Muscle of arm (tissue), 14 donors: ENCODE results near the gene PITX3. TPM values are rescaled to one million over a fixed set of nuclear protein-coding genes. Genes with fewer than 3 reads are reported as not detected.

Source experiments
- DNase-seq: peaks from one replicate; pipeline ENCODE4 v3.0.0-alpha.2; 2013
- long read RNA-seq, 11 donors: transcript quantifications; one replicate each; lab custom pipeline, GENCODE V29; 2026
- polyA plus RNA-seq, 12 donors: library from polyadenylated mRNA; unstranded; fragments of 120-200 nt; gene quantifications; one replicate each; pipeline ENCODE4 v1.2.1, GENCODE V29; 2013; ENCODE audit not compliant: insufficient read length in 12 of 12

The PITX3 gene
- 10 to 100 TPM in 8 of 12 donors, 1 to 10 TPM in 3, not detected in 1; 7.0 to 26.2 (median 12.8) TPM for polyA plus RNA-seq
- long read RNA-seq, donor 1, result 0 reads
- long read RNA-seq, donor 2, transcript PITX3-201 (4 exons, 1,391 nt), result major isoform, 22 of 27 reads
- long read RNA-seq, donor 2, partial matches to known transcripts, result 0 of 27 reads
- long read RNA-seq, donor 2, other reads (novel, unspliced or antisense), result 5 of 27 reads
- long read RNA-seq, donor 3, partial matches to known transcripts, result 0 of 3 reads
- long read RNA-seq, donor 3, other reads (novel, unspliced or antisense), result 0 of 3 reads
- long read RNA-seq, donor 4, transcript PITX3-201 (4 exons, 1,391 nt), result major isoform, 7 of 7 reads
- long read RNA-seq, donor 4, partial matches to known transcripts, result 0 of 7 reads
- long read RNA-seq, donor 4, other reads (novel, unspliced or antisense), result 0 of 7 reads
- long read RNA-seq, donor 5, result 0 reads
- long read RNA-seq, donor 6, transcript PITX3-201 (4 exons, 1,391 nt), result major isoform, 5 of 5 reads
- long read RNA-seq, donor 6, partial matches to known transcripts, result 0 of 5 reads
- long read RNA-seq, donor 6, other reads (novel, unspliced or antisense), result 0 of 5 reads
- long read RNA-seq, donor 7, partial matches to known transcripts, result 0 of 4 reads
- long read RNA-seq, donor 7, other reads (novel, unspliced or antisense), result 0 of 4 reads
- long read RNA-seq, donor 8, transcript PITX3-201 (4 exons, 1,391 nt), result major isoform, 13 of 13 reads
- long read RNA-seq, donor 8, partial matches to known transcripts, result 0 of 13 reads
- long read RNA-seq, donor 8, other reads (novel, unspliced or antisense), result 0 of 13 reads
- long read RNA-seq, donor 9, partial matches to known transcripts, result 0 of 4 reads
- long read RNA-seq, donor 9, other reads (novel, unspliced or antisense), result 0 of 4 reads
- long read RNA-seq, donor 10, transcript PITX3-201 (4 exons, 1,391 nt), result major isoform, 11 of 11 reads
- long read RNA-seq, donor 10, partial matches to known transcripts, result 0 of 11 reads
- long read RNA-seq, donor 10, other reads (novel, unspliced or antisense), result 0 of 11 reads
- long read RNA-seq, donor 11, transcript PITX3-201 (4 exons, 1,391 nt), result major isoform, 16 of 16 reads
- long read RNA-seq, donor 11, partial matches to known transcripts, result 0 of 16 reads
- long read RNA-seq, donor 11, other reads (novel, unspliced or antisense), result 0 of 16 reads

DNA sequence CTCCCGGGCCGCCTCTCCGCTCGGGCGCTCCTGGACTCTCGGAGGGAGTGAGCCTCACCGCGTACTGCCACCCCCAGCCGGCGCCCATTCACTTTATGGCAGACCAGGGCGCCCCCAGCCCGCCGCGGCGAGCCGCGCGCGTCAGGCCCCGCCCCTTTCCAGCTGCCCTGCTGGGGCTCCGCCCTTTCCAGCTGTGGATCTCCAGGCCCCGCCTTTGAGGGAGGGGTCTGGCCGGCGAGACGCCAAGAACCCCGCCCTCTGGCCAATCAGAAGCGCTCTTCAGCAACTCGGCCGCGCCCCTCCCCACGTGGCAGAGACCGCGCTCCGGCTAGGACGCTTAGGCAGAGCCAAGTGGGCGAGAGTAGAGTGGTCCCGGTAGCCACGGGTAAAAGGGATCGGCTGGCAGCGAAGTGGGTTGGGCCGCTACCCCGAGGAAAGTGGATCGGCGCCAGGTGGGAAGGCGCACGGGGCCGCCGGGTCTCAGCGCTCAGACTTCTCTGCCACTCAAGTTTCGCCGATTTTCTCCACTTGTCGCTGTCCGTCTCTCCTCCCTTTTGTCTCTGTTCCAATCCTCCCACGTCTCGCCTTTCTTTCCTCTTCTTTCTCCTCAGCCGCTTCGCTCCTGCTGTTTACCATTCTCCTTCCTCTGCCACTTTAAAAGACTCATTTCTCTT is at the start of gene PITX3:
TSS of gene PITX3 (minus strand) at position 69 of the 674 bp plus-strand sequence. CDS start 9,432 bp downstream, outside the sequence.
- peak; percentile 98 for DNase-seq

- DNase-seq, result no peak
Measured at GRCh38 chr10:102289840-102290239, 48.5 kb upstream of the PITX3 start.

- no peak for DNase-seq
Measured at GRCh38 chr10:102289356-102289755, 48.0 kb upstream of the PITX3 start.

GRCh38 chr10:102287991-102288390 is 46.7 kb upstream of the PITX3 start:
- no peak for DNase-seq

GRCh38 chr10:102287538-102287937 is 46.2 kb upstream of the PITX3 start:
- DNase-seq, result no peak

DNA sequence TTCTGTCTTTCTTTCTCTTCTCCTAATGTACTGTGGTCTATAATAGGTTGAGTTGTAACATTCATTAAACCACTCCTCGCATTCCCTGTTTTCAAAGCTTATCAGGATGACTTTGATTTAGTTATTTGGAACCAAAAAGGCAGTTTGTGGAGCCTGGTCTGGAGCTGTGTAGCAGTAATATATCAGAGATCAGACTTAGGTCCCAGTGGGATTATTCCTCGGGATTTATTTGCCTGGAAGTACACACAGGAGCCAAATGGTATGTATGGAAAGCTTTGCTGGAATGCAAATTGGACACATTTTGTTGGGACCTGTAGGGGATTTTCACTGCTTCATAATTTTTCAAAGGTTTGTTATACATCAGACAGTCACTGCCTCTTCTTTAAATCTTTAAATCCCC is 44.9 kb upstream of the PITX3 start:
- DNase-seq, result no peak

GRCh38 chr10:102285133-102285532 is 43.8 kb upstream of the PITX3 start:
- no peak for DNase-seq

DNA sequence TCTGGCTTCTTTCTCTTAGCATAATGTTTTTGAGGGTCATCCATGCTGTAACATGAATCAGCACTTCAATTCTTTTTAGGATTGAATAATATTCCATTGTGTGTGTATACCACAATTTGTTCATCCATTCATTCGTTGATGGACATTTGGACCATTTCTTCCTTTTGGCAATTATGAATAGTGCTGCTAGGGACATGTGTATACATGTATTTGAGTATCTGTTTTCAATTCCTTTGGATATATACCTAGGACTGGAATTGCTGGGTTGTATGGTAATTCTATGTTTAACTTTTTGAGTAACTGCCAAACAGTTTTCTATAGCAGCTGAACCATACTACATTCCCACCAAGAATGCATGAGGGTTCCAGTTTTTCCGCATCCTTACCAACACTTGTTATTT is 43.2 kb upstream of the PITX3 start:
- no peak for DNase-seq

DNA sequence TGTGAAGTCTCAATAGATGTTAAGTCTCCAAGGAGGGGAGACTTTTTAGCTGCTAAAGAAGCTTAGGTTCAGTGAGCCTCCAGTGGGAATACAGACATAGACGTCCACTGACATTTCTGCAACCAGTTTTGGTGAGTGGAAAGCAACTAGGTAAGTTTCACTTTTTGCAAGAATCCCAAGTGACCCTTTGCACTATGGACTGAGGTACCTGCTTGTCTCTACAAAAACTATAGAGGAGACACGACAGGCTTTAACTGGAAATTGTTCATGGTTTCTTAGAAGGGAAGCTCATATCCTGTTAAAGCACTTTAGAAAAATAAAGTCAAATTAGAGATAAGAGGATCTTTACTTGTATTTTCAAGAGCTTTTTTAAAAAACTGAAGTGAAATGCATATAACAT is 42.6 kb upstream of the PITX3 start:
- no peak for DNase-seq

GRCh38 chr10:102283488-102283887 is 42.2 kb upstream of the PITX3 start:
- no peak for DNase-seq

GRCh38 chr10:102281102-102281487 is 39.8 kb upstream of the PITX3 start:
- no peak for DNase-seq

DNA sequence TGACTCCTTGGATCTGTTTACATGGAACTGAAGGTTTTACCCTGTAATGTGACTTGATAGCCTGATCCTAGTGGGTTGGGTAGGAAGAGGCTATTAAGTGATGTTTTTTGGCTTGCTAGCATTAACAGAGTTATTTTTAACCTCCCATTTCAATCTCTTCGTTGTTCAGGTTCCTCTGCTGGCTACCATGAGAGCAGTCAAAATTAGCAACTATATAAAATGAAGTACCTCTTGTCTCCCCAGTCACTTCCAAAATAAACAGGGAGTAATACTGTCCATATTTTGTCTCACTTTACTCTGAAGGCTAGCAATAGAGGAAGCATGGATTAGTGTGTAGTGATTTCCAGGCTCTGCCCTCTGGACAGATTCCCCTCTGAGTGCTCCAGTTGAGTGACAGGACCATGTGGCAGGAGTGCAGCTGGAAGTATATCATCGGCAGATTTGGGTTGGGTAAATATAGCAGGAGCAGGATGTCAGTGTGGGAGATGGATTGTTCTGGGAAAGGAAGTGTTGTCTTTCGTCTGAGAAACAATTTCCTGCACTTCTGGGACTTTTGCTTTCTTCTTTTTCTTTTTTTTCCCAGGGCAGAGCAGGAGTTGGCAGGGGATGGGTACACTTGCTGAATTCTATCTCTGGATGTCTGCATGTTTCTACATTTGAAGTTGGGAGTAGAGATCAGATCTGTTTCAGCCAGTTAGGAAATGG is 39.2 kb upstream of the PITX3 start:
- DNase-seq, result peak; percentile 65

GRCh38 chr10:102279104-102279503 is 37.8 kb upstream of the PITX3 start:
- no peak for DNase-seq

DNA sequence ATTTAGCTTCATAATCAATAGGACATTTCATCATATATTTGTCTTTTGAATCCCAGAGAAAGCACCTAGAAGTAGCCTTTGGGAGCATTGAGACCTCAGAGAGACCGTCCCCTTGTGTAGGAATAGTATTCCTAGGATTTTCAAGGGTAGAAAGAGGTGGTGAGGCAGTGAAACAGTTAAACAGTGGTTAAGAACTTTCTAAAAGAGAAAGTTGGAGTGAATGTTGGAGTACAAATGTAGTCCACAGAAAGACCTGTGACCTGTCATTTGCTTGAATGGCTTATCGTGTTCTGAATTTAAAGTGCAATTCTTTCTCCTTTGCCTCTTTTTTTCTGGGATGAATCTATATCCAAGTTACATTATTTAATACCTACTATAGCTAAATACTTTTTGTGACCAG is 34.0 kb upstream of the PITX3 start:
- no peak for DNase-seq

GRCh38 chr10:102274062-102274461 is 32.8 kb upstream of the PITX3 start:
- no peak for DNase-seq

- no peak for DNase-seq
Measured at GRCh38 chr10:102269017-102269416, 27.7 kb upstream of the PITX3 start.

DNA sequence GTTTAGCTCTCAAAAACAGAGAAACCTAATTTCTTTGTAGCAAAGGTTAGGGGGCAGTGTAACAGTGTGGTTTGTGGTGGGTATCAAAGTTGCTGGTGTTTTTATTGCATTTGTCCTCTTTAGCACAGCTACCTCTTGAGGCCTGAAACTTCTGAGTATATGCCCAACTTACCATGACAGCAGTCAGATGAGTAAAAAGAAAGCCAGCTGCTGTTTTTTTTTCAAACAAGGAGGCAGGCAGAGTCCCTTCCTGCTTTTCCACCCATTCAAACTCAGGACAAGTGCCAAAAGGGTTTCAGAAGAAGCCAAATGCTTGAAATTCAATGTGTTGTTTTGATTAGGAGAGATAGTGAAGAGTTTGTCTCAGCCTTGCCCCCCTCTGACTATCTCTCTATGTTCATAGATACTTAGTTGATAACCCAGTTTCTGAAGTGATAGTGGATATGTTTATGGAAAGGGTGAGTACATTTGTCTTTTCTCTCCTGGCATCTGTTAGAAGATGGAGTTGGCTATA is 27.1 kb upstream of the PITX3 start:
- no peak for DNase-seq

- DNase-seq, result no peak
Measured at GRCh38 chr10:102267748-102268147, 26.4 kb upstream of the PITX3 start.

DNA sequence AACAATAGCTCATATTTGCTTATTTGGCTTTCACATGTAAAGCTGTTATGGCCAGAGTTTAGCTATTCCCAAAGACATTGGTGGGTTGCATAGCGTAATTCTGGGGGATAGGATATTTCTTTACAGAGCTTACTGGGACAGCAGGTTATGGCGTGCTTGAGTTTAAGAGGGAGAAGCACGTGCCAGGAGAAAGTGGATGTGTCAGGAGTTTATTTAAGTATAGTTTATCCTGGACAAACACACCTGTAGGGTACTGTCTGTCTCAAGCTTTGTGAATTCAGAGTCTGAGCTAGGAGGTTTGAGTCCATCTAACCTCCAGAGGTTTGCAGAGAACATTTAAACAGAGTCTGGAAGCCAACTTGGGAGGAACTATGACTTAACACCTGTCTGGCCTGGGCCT is 25.4 kb upstream of the PITX3 start:
- no peak for DNase-seq

GRCh38 chr10:102264371-102264770 is 23.1 kb upstream of the PITX3 start:
- no peak for DNase-seq
